Breast epithelium (tissue), 4 donors: Measurements from ENCODE around the gene GNAT3. TPM values are rescaled to one million over a fixed set of nuclear protein-coding genes. Genes with fewer than 3 reads are reported as not detected.

Source experiments
- DNase-seq, 2 donors: peaks; one replicate each; pipeline ENCODE4 v3.0.0-alpha.2; 2019; ENCODE audit warnings: low spot score in 2 of 2
- H3K27ac ChIP-seq, 2 donors: fragments of 200-600 bp; sonication (generic) in 1 of 2; one replicate each; pipeline ENCODE4 v1.5.1; 2016 to 2019; ENCODE audit warnings: mild to moderate bottlenecking in 1 of 2
- H3K27me3 ChIP-seq, 2 donors: fragments of 200-600 bp; sonication (generic) in 1 of 2; one replicate each; pipeline versions ENCODE4 v1.5.1 to v1.6.0; 2017 to 2019; ENCODE audit warnings: control low read depth in 1 of 2, mild to moderate bottlenecking in 1 of 2
- H3K36me3 ChIP-seq: fragments of 200-600 bp; one replicate; pipeline ENCODE4 v1.5.1; 2019
- H3K4me1 ChIP-seq, 2 donors: fragments of 200-600 bp; sonication (generic); one replicate each; pipeline ENCODE4 v1.5.1; 2016 to 2019; ENCODE audit warnings: control low read depth in 1 of 2
- H3K4me3 ChIP-seq, 3 donors: fragments of 200-600 bp; sonication (generic); 1 replicate in 2 of 3; 2 replicates in 1 of 3; pipeline ENCODE4 v1.5.1; 2016 to 2019; ENCODE audit warnings: mild to moderate bottlenecking in 3 of 3, moderate library complexity in 2 of 3
- H3K9me3 ChIP-seq, 2 donors: fragments of 200-600 bp; sonication (generic) in 1 of 2; one replicate each; pipeline ENCODE4 v1.5.1; 2016 to 2019; ENCODE audit warnings: control low read depth in 1 of 2
- POLR2A ChIP-seq: fragments of 450-650 bp; IDR thresholded peaks from one replicate; pipeline ENCODE4 v1.6.1; 2016; ENCODE audit warnings: antibody characterized with exemption, mild to moderate bottlenecking, moderate library complexity
- POLR2AphosphoS5 ChIP-seq, 3 donors: sonication (generic); formaldehyde crosslinking; IDR thresholded peaks; one replicate each; pipeline ENCODE4 v1.6.1; 2017; ENCODE audit warnings: antibody characterized with exemption in 3 of 3
- intact Hi-C: fragments of 100-400 bp; cut with DNase I; formaldehyde crosslinking; loops from one replicate; pipeline ENCODE4 v1.15.1; 2023; ENCODE audit warnings: low total_unique reads
- total RNA-seq, 3 donors: library from RNA; depleted of rRNA; stranded (reverse); fragments of >200 nt; gene quantifications; one replicate each; pipeline ENCODE4 v1.1.0, GENCODE V29; 2016
- TF ChIP-seq, protein P1 (sequence below), 3 donors: fragments of 450-650 bp; IDR thresholded peaks; one replicate each; pipeline ENCODE4 v1.5.1; 2016 to 2017; ENCODE audit warnings: antibody characterized with exemption in 3 of 3, mild to moderate bottlenecking in 3 of 3, moderate library complexity in 3 of 3

GNAT3 gene
- total RNA-seq, 3 donors from 2014 or later: not detected

DNA sequence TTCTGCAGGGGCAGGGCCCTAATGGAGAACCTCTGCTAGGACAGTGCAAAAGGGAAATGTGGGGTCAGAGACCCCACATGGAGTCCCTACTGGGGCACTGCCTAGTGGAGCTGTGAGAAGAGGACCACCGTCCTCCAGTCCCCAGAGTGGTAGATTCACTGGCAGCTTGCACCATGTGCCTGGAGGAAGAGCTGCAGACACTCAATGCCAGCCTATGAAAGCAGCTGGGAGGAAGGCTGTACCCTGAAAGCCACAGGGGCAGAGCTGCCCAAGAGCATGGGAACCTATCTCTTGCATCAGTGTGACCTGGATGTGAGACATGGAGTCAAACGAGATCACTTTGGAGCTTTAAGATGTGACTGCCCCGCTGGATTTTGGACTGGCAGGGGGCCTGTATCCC lies 20.3 kb upstream of the GNAT3 start:
- Histone ChIP-seq H3K36me3 (no peaks in the 10 kb centered on the region), H3K27me3 (no peaks in the 10 kb centered on the region), H3K4me1 (no peaks in the 10 kb centered on the region), H3K4me3 (no peak overlapping the region), H3K27ac (no peak overlapping the region), H3K9me3 (no peaks in the 10 kb centered on the region)
- intact Hi-C loops: no loop called here
- TF ChIP-seq POLR2AphosphoS5 (IDR thresholded peaks at IDR 0.05): no peak
- TF ChIP-seq POLR2A: no peak
- TF ChIP-seq, protein P1, sequence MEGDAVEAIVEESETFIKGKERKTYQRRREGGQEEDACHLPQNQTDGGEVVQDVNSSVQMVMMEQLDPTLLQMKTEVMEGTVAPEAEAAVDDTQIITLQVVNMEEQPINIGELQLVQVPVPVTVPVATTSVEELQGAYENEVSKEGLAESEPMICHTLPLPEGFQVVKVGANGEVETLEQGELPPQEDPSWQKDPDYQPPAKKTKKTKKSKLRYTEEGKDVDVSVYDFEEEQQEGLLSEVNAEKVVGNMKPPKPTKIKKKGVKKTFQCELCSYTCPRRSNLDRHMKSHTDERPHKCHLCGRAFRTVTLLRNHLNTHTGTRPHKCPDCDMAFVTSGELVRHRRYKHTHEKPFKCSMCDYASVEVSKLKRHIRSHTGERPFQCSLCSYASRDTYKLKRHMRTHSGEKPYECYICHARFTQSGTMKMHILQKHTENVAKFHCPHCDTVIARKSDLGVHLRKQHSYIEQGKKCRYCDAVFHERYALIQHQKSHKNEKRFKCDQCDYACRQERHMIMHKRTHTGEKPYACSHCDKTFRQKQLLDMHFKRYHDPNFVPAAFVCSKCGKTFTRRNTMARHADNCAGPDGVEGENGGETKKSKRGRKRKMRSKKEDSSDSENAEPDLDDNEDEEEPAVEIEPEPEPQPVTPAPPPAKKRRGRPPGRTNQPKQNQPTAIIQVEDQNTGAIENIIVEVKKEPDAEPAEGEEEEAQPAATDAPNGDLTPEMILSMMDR (IDR thresholded peaks at IDR 0.05): no peak
- DNase-seq: no peak

DNA sequence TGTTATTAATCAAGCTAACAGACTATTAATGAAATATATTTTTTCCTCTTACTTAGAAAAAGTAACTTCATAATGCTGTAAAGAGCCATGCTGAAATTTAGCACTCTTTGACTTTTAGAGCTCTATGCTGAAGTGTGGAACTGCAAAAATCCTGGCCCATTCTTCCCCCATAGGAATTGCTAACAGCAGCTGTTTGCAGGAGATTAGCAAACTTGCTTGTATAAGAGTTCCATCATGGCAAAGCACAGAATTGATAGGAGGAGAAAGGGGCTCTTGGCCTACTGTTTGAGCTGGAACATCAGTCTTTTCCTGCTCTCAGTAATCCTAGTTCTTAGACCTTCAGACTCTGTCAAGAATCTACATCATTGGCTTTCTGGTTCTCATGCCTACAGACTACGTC lies 18.3 kb upstream of the GNAT3 start:
- H3K9me3 ChIP-seq: no peaks in the 10 kb centered on the region
- TF ChIP-seq, protein P1 (IDR thresholded peaks at IDR 0.05): no peak
- TF ChIP-seq POLR2AphosphoS5 (IDR thresholded peaks at IDR 0.05) (no peak), POLR2A (no peak)
- intact Hi-C loops: no loop called here

DNA sequence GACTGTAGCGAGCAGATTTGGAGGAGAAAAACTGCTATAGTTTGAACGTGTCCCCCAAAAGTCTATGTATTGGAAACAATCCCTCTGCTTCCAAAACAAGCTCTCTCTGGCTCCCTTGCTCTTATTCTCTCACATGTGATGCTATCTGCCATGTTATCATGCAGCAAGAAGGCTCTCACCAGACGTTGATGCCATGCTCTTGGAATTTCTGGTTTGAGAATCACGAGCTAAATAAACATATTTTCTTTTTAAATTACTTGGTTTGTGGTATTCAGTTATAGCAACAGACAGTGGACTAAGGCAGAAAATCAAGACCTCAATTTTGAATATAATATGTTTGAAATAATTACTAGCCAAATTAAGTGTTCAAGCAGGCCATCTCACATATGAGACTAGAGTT lies 17.5 kb upstream of the GNAT3 start:
- intact Hi-C loops: loop anchor here (5.0 kb wide), 1 partner anchor 1162 kb away; no protein-coding TSS in a partner anchor
- H3K27me3 ChIP-seq: no peaks in the 10 kb centered on the region
- TF ChIP-seq, protein P1 (IDR thresholded peaks at IDR 0.05): no peak
- no peak for TF ChIP-seq POLR2AphosphoS5 (IDR thresholded peaks at IDR 0.05)
- no peak for TF ChIP-seq POLR2A
- H3K9me3 ChIP-seq: no peaks in the 10 kb centered on the region
- no peak for DNase-seq
- no peaks in the 10 kb centered on the region for H3K4me1 ChIP-seq
- no peak overlapping the region for H3K27ac ChIP-seq
- no peak overlapping the region for H3K4me3 ChIP-seq
- no peaks in the 10 kb centered on the region for H3K36me3 ChIP-seq

More for the DNA sequence above, 18.3 kb upstream of the GNAT3 start:
- Histone ChIP-seq H3K4me1 (no peaks in the 10 kb centered on the region), H3K27me3 (no peaks in the 10 kb centered on the region), H3K4me3 (no peak overlapping the region), H3K27ac (no peak overlapping the region), H3K36me3 (no peaks in the 10 kb centered on the region)
- DNase-seq: no peak

DNA sequence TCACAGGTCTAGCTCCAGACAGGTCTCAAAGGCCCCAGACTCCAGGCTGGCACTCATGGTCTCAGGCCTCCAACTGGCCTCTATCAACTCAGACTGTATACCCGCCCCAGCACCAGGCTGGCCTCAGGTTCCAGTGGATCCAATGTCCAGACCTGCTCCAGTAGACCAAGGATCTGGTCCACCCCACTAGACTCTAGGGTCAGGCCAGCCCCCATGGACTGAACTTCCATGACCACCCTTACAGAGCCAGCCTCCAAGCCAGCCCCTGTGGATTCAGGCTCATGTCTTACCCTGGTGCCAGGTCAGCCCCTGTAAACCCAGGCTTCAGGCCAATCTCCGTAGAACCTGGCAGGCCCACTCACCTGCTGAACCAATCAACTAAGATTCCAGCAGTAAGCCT lies 16.8 kb upstream of the GNAT3 start:
- intact Hi-C loops: loop anchor here (5.0 kb wide), 1 partner anchor 1161 kb away; no protein-coding TSS in a partner anchor
- no peaks in the 10 kb centered on the region for H3K9me3 ChIP-seq
- no peak for TF ChIP-seq POLR2AphosphoS5 (IDR thresholded peaks at IDR 0.05)
- TF ChIP-seq POLR2A: no peak
- TF ChIP-seq, protein P1 (IDR thresholded peaks at IDR 0.05): no peak
- H3K27ac ChIP-seq: no peak overlapping the region
- no peaks in the 10 kb centered on the region for H3K27me3 ChIP-seq
- no peak for DNase-seq
- no peaks in the 10 kb centered on the region for H3K36me3 ChIP-seq
- no peak overlapping the region for H3K4me3 ChIP-seq
- H3K4me1 ChIP-seq: no peaks in the 10 kb centered on the region

DNA sequence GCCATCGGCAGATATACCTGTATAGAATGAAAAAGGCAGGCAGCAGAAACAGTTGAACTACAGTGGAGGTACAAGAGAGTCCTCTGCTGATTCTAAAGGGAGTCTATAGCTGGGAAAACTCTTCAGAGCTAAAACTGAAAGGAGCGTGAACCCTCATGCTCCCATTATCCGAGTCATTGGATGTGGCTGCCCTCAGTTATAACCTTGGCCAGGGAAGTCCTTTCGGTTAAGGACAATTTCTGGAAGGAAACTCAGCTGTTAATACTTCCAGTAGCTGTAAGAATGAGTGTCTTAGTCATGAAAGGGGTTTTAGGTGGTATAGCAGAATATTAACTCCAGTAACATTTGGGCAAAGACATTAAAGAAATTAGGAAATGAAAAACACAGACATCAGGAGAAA lies 14.6 kb upstream of the GNAT3 start:
- Histone ChIP-seq H3K4me1 (no peaks in the 10 kb centered on the region), H3K27me3 (no peaks in the 10 kb centered on the region), H3K4me3 (peak overlapping the region in 1 of 3 donors; percentile 22), H3K27ac (no peak overlapping the region), H3K36me3 (no peaks in the 10 kb centered on the region), H3K9me3 (no peaks in the 10 kb centered on the region)
- TF ChIP-seq, protein P1 (IDR thresholded peaks at IDR 0.05): no peak
- TF ChIP-seq POLR2A (no peak), POLR2AphosphoS5 (IDR thresholded peaks at IDR 0.05) (no peak)
- DNase-seq: no peak
- intact Hi-C loops: loop anchor here (5.0 kb wide), 1 partner anchor 1159 kb away; no protein-coding TSS in a partner anchor
